HG03135 (cell line): ENCODE results near the gene DGAT2.
"Not testable (repeated sequence)": the region's sequence is repeated elsewhere in the genome, so short reads cannot be mapped to it uniquely, and the experiment has no call there.

Source experiments
- ATAC-seq: cut with Tn5 transposase; IDR thresholded peaks from one replicate; pipeline ENCODE4 v1.9.1; 2021; ENCODE audit warnings: mild to moderate bottlenecking, moderate library complexity; ENCODE audit not compliant: unreplicated experiment

DGAT2 gene

DNA sequence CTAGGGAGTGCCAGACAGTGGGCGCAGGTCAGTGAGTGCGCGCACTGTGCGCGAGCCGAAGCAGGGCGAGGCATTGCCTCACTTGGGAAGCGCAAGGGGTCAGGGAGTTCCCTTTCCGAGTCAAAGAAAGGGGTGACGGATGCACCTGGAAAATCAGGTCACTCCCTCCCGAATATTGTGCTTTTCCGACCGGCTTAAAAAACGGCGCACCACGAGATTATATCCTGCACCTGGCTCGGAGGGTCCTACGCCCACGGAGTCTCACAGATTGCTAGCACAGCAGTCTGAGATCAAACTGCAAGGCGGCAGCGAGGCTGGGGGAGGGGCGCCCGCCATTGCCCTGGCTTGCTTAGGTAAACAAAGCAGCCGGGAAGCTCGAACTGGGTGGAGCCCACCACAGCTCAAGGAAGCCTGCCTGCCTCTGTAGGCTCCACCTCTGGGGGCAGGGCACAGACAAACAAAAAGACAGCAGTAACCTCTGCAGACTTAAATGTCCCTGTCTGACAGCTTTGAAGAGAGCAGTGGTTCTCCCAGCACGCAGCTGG lies 19.8 kb upstream of the DGAT2 start:
- not testable (repeated sequence) for ATAC-seq

DNA sequence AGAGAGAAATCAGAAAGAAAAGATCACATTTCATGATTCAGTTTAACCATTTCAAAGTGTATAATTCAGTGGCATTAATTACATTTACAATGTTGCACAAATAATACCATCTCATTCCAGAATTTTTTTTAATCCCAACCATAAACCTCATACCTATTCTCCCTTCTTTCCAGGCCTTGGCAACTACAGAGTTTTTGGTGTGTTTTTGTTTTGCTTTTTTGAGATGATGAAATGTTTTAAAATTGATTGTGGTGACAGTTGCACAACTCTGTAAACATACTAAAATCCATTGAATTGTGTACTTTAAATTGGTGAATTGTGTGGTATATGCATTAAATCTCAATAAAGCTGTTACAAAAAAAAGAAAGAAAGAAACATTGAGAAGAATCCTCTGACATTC lies 13.6 kb upstream of the DGAT2 start:
- not testable (repeated sequence) for ATAC-seq

DNA sequence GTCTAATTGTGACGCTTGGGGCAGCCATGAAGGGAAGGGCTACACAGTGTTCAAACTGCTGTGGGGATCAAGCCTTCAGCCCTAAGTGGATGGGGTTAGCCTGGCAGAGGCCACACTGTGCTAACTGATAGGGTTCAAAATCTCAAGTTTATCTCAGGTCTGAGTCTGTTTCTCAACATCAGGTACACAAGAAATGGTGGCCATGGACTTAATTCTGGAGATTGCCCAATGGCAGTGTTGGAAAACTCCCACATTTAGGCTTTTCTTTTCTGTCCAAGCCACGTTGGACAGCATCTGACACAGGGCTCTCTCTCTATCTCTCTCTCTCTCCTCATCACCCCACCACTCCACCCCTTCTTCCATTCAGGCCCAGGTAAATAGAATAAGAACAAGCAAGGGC lies 10.9 kb upstream of the DGAT2 start:
- ATAC-seq: no peak

DNA sequence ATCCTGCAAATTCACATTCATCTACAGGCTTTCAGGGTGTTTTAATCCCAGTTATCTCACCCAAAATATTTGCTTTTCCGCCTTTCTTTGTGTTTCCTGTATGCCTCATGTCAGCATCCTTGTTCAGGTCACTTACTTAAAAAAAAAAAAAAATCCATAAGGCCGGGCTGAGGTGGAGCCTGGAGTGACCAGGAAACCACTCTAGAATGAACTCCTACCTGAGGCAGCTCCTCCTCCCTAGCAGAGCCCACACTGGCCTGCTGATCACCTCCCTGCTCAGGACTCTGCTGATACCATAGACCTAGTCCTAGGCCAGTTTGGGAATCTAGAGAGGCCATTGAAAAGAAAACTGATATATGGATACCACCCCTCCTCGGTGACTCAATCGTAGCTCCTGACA lies 8.7 kb upstream of the DGAT2 start:
- no peak for ATAC-seq

DNA sequence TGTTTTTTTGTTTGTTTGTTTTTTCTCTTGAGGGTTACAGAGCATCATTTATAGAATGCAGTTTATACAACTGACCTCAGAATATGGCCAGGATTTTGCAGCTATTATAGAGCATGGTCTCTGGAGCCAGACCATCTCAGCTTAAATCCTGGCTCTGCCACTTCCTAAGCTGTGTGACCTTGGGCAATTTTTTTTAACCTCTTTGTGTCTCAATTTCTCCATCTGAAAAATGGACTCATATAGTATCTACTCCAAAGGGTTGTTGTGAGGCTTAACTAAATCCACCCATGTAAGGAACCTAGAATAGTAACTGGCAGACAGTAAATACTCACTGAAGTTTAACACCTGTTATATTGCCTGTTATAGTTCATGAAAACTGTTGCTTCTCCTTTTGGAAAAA lies 8.3 kb upstream of the DGAT2 start:
- no peak for ATAC-seq

DNA sequence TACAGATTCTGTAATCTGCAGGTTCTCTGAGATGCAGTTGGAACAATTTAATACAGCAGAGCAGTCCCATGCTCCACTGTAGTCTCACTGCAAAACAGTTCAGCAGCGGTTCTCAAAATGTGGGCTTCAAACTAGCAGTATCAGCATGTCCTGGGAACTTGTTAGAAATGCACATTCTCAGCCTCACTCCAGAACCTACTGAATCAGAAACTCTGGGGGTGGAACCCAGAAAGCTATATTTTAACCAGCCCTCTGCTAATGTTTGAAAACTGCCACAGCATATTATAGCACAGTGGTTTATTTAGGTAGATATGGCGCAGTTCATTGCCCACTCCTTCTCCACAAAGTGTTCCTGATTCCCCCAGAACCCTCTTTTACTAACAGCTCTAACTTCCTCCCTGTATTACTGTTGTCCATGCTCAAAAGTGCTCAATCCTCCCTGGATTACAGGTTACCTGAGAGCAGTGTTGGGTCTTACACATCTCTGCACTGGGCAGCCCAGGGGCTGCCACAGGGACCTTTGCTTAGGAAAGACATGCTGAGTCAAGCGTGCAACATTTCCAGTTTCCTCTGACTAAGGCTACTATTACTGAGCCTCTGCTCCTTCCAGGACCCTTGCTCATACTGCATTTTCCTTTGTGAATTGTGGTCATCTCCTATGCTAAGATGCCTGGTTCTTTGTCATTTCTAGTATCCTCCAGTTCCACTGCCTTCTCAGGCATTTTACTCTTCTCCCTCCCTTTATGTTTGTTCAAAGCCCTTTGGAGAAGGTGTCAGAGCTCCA lies 7.7 kb upstream of the DGAT2 start:
- ATAC-seq: no peak

DNA sequence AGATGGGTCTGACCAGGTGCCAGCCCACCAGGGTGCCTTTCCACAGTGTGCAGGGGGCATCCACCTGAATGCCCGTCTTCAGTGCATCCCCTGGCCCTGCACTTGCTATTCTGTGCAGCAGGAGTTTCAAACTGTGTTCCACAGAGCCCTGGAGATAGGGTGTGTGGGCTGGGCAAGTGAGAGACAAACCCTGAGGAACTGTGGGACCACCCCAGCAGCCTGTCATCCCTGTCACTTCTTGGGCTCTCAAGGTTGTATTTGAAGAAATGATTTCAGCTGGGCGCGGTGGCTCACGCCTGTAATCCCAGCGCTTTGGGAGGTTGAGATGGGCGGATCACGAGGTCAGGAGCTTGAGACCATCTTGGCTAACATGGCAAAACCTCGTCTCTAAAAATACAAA lies 6.4 kb upstream of the DGAT2 start:
- ATAC-seq: no peak

DNA sequence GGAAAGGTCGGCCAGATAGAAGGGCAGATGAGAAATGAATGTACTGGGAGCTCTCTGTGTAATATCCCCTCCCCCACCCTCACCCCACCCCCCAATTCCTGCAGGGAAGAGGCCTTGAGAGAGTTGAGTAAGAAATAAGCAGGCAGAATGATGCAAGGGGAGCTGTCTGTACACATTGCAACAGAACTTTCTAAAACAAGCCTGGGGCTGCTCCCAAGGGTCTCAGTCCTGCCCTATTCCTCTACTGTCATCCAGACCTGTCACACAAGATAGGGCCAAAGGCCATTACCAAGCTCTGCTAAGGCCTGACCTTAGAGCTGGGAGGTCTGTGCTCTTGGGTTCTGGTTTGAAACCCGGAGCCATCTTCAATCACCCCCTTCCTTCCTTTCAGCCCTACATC lies 5.7 kb upstream of the DGAT2 start:
- no peak for ATAC-seq

DNA sequence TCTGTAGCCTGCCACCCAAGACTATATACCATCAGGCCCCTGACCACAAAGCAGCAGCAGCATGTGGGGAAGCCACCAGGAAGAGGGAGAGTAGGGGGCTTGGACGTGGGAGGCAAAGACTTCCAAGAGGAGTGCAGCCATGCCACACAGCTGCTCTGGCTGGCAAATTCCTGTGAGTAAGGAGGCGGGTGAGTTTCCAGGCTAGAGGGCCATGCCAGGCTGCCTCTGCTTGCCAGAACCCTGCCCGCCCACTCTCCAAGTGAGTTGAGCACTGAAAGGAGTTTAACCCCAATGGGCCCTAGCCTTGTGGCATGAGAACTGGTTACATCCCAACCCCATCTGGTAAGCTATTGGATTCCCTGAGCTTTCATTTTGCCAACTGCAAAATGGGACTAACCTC lies 4.7 kb upstream of the DGAT2 start:
- ATAC-seq: no peak

DNA sequence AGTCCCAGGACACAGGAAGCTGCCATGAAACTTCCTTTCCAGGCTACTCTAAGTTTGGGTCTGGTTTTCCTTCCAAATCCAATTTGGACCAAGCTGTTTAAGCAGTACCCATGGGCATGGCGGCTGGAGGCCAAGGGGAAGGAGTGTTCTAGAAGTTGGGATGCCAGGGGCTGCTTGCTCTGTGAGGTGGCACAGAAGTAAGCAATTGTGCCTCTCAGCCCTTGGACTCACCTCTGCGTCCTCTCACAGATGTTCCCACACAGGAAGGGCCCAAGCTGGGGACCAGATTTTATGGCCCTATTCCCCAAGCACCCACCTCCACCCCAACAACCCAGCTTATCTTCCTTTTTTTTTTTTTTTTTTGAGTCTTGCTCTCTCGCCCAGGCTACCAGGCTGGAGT lies 3.5 kb upstream of the DGAT2 start:
- no peak for ATAC-seq

DNA sequence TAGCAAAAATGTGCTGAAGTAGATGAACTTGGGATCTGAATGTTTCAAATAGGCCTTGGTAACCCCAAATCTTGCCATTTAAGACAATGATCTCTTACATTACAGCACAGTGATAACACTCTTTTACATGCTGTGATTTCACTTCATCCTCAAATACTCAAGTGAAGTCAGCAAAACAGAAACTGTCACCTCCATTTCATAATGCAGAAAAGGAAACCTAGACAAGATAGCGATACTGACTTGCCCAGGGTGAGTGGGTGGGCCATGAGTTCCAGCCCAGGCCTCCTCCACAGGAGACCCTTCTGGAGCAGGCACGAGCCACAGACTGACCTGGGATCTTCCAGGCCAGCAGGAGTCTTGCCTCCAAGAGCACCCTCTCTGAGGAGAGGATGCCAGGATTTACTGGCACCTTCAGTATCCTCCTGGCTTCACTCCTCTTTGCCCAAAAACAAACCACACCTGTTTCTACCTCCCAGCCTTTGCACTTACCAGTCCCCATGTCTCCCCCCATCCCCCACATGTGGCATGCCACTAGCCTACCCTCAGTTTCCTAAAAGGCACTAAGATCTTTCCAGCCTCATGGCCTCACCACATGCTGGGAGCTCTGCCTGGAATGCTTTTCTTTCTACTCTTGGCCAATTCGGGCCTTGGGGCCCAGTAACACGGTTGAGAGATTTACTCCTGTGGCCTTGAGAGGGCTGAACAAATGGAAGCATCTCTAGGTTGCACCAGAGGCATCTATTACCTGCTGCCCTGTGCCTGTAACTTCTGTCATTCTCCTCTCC lies 1.9 kb upstream of the DGAT2 start:
- ATAC-seq: no peak

DNA sequence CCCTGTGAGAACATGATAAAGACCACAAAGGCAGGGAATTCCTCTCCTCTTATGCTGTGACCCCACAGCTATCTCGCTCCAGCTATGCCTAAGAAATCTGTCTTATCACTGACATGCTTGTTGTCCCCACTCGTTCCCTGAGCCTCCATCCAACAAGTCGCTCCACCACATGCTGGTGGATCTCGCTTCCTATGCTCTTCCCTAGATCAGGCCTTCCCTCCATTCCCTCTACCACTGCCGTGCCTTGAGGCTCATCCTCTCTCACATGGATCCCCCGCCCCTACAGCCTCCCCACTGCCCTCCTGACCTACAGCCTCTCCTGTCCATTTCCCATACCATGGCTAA lies 1.4 kb upstream of the DGAT2 start:
- ATAC-seq: no peak

DNA sequence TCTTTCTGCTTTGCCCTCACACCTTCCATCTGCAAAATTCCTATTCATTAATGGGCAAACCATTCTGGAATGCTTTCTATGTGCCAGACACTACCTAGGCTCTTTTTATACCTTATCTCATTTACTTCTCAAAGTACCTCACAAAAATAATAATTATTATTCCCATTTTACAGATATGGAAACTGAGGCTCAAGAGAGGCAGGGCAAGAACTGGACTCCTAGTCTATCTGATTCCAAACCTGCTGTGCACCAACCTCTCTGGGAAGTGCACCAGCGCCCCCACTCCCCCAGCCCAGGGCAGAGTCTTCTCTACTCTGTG lies 826 bp upstream of the DGAT2 start:
- ATAC-seq: no peak

DNA sequence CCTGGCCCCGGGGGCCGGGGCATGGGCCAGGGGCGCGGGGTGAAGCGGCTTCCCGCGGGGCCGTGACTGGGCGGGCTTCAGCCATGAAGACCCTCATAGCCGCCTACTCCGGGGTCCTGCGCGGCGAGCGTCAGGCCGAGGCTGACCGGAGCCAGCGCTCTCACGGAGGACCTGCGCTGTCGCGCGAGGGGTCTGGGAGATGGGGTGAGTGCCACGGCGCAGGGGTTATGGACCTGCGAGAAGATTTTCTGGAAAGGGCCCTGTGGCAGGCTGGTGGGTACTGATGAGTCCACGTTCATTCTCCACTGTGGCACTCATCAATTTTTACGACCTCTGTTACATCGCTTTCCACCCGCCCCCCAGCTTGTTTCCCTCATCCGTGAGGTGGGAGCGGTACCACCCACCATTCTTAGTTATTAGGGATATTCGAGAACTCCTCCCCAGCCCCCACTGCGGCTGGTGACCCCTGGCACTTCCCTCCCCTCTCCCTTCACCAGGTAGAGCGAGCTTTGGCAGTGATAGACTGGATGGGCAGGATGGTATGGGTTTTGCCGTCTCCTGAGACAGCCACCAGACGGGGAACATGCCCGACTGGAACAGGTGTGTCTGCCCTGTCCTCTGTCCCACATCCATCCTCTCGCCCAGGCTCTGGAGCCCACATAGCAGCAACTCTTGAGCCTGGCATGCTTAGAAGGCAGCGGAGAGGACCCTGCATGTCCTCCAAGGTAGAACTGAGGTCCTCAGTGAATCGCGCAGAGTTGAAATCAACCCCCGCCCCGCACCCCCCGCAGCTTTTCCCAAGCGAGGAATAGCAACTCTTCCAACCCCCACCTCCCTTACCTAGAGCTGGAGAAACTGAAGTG lies 562 bp downstream of the DGAT2 start:
- no peak for ATAC-seq

DNA sequence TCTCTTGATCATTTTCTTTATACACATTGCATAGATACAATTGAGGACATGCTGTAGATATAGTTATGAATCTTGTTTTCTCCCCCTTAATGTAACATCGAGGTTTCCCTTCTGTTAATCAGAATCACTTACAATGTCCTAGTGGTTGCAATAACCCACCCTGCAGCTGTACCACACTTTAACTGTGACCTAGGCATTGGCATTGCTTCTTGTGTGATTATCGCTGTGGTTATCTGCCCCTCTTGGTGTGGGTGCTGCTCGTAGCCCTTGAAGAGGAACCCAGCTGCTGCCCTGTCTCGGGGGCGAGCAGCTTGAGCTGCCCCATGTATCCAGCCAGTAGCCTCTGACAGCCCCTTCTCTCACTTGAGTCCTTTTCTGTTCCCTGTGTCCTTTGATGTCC lies 1.5 kb downstream of the DGAT2 start:
- no peak for ATAC-seq

DNA sequence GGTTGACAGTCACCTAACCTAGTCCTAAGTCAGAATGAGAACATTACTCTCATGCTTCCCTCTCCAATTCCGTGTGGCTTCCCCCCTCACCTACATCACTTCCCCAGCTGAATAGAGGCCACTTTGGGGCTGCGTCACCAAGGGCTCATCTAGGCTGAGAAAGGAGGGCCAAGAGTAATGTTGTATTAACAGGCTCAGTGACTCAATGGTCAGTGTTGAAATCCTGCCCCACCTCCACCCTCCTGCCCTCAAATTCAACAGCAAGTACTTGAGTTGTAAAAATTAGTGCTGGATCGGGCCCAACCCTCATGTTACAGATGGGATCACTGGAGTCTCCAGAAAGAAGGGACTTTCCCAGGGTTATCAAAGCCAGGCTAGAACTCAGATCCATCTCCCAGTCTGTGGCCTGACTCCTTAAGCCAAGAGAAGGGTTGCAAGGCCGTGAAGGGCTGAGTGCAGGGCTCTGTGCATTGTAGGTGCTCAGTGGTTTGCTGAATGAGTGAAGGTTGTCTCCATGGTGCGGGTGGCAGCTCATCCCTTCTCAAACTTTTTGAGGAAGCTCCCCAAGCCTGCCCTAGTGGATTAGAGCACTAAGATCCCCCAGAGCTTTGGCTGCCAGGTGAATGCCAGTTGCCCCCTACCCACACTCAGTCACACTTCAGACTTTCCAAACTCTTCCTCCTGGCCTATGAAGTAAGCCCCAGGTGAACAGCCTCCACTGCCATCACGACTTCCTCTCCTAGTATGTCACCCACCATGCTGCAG lies 3.2 kb downstream of the DGAT2 start:
- no peak for ATAC-seq

DNA sequence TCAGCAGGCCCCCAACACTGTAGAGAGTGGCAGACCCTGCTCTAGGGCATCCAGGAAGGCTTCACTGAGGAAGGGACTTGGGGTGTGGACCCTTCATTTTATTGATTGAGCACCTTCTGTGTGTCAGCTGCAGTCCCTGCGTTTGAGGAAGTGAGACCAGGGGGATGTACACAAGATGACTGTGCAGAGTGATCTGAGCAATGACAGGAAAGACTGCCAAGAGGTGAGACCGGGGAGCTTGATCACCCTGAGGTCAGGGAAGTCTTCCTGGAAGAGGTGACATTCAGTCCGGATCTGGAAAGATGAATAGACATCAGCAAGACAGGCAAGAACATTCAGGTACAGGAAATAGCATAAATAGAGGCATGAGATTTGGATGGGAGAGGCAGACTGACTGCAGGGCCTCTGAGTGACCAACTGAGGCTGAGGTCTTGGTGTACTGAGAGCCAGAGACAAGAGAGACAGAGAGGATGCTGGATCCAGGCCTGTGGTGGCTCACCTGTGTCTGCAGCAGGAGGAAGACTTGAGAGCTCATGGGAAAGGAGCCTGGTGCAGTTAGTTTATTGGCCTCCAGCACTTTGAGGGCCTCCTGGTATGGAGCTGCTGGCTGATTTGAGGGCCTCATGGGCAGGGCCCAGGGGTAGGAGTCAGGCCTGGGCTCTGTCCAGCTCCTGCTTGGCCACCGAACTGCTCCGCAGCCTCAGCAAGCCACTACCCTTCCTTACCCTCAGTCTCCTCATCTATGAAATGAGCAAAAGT lies 5.2 kb downstream of the DGAT2 start:
- ATAC-seq: peak; percentile 81

DNA sequence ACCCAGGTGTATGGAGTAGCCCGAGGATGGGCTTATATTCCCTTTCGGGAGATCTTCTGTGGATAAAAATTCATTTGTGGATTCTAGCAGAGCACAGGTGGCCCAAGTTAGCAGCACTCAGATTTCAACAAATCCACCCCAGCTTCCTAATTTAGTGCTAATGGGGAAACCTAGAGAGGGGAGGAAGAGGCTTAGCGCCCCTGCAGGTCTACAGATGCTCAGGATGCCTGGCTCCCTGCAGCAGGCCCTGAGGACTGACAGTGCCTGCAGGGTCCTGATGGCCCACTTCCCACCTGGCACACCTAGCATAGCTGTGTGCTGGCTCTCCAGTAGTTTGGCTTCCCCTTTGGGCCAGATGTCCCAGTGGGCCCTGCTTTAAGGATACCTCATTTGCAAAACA lies 6.5 kb downstream of the DGAT2 start:
- no peak for ATAC-seq

DNA sequence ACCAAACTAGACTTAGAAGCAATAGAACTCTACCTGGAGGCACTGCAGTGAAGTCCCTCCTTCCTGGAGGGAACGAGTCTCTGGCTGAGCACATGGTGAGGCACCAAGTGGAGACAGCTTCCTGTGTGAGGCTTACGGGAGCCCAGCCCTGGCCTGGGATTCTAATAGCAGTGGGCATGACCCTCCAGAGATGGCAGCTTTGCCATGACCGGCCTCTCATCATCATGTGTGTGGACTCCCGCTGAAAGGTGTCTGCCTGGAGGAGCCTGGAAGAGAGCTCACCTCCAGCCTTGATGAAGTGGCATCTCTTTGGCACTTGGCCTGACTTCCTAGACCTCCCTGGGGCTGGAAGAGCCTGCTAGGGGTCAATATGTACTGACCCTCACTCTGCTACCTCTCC lies 8.0 kb downstream of the DGAT2 start:
- no peak for ATAC-seq

DNA sequence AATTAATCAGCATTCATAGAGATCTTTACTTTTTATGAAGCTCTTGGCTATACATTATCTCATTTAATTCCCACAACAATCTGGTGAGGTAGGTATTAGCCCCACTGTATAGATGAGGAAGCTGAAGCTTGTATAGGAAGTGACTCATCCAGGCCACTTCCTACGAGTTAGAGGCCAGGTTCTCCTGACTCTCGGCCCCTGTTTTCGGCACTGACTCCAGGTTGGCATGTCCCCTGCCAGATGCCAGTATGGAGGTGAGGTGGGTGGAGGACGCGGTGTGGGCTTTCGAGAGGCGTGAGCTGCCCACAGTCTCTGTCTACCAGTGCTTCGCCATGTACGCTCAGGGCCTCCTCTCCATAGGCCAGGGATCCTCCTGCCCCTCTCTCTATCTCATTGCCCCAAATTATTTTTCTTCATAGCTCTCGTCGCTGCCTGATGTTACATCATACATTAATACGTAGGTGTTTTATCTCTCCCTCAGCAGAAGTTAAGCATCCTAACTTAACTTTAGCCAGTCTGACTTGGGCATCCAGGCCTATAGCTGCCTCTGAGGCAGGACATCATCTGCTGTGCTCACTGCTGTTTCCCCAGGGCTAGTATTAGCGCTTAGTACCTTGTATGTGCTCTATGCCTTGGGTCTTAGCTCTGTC lies 9.0 kb downstream of the DGAT2 start:
- no peak for ATAC-seq
